ENCODE data around the gene RITA1.

RITA1 gene, protein sequence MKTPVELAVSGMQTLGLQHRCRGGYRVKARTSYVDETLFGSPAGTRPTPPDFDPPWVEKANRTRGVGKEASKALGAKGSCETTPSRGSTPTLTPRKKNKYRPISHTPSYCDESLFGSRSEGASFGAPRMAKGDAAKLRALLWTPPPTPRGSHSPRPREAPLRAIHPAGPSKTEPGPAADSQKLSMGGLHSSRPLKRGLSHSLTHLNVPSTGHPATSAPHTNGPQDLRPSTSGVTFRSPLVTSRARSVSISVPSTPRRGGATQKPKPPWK

DNA sequence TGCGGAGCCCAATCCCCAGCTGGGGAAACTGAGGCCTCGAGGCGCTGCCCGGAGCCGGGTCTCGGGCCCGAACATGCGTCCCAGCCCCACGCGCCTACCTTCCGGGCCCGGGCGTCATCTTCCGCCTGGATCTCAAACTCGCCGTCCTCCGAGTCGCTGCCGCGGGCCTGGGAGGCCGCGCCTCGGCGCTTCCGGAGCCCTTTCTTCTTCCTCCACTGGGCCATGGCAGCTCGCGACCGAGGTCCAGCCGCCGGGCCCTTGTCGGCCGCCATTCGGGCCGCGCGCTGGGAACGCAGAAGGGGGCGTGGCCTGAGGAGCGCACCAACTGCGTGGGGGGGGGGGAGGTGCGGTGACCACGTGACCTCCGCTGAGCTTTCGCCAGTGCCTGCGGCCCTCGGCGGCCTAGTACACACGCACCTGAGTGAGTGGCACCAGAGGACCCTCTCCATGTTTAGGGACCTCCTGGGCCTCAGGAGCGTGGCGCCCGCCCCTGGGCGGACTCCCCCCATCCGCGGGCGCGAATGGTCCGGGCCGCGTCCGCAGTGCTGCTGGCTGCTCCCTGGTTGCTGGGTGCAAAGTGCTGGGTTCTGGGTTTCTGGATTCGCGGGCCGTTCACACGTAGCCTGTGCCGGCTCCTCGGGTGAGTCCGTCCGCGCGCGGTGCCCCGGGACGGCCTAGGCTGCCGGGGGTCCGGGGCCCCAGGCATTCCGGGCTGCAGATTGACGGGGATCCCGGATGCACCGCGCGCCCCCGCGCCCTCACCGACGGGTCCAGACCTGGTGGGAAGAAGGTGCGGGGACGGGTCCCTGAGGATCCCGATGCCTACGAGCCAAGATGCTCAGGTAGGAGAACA is at the start of gene RITA1, which contains the start of gene DDX54:
Gene RITA1 (plus strand): TSS at position 542 of the 853 bp plus-strand sequence. CDS start 1,026 bp downstream, outside the sequence.
Gene DDX54 (minus strand): TSS at position 299 of the 853 bp plus-strand sequence. CDS start 27 bp downstream, at position 272.
- H3K4me3 ChIP-seq (ENCODE audit: low read depth, low read length): peak within 1 kb of the TSS; percentile 96
- H3K9me3 ChIP-seq (ENCODE audit: severe bottlenecking): no peaks in the 10 kb centered on the region
- H3K36me3 ChIP-seq: peaks cover 41% of the 10 kb centered on the region
- H3K27ac ChIP-seq: peak within 1 kb of the TSS; percentile 93
- H3K27me3 ChIP-seq (ENCODE audit: insufficient read depth, low read depth, severe bottlenecking): no peaks in the 10 kb centered on the region
- TF ChIP-seq, protein P1, sequence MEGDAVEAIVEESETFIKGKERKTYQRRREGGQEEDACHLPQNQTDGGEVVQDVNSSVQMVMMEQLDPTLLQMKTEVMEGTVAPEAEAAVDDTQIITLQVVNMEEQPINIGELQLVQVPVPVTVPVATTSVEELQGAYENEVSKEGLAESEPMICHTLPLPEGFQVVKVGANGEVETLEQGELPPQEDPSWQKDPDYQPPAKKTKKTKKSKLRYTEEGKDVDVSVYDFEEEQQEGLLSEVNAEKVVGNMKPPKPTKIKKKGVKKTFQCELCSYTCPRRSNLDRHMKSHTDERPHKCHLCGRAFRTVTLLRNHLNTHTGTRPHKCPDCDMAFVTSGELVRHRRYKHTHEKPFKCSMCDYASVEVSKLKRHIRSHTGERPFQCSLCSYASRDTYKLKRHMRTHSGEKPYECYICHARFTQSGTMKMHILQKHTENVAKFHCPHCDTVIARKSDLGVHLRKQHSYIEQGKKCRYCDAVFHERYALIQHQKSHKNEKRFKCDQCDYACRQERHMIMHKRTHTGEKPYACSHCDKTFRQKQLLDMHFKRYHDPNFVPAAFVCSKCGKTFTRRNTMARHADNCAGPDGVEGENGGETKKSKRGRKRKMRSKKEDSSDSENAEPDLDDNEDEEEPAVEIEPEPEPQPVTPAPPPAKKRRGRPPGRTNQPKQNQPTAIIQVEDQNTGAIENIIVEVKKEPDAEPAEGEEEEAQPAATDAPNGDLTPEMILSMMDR (IDR thresholded peaks at IDR 0.05; ENCODE audit: low read depth, low read length): no peak
- peak; percentile 89 for DNase-seq

DNA sequence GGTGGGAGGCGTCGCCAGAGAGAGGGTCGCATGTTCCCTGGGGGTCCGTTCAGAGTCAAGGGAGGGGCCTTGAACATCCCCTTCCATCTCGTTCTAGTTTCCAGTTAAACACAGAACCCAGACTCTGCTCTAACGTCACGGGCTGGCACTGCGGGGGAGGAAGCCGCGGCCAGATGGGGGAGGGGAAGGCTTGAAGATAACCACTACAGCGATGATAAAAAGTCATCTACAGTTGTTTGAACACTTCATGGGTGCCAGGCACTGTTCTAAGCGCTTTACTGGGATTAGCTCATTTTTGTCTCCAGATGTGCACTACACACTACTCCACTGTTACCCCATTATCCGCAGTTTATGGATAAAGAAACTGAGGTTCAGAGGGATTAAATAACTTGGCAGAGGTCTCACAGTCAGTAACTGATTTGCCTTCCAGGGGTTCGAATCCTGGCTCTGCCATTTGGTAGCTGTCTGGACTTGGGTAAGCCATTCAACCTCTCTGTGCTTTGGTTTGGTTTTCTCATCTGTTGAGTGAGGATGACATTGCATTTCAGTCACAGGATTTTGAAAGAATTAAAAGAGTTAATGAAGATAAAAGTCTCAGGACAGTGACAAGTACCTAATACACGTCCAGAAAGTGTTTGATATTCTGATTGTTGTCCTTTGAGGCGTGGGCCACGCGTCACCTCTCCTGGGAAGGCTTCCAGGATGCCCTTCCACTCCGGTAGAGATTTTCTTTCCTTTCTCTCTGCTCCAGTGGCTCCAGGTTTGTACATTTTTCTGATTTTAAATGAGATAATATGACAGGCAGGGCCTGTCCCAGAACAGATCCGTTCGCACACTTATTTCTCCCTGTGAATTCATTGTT is 49.2 kb upstream of the RITA1 start:
- Histone ChIP-seq H3K36me3 (no peaks in the 10 kb centered on the region), H3K27ac (no peak overlapping the region), H3K27me3 (ENCODE audit: insufficient read depth, low read depth, severe bottlenecking) (no peaks in the 10 kb centered on the region), H3K9me3 (ENCODE audit: severe bottlenecking) (no peaks in the 10 kb centered on the region), H3K4me3 (ENCODE audit: low read depth, low read length) (no peak overlapping the region)
- TF ChIP-seq, protein P1 (IDR thresholded peaks at IDR 0.05; ENCODE audit: low read depth, low read length): no peak
- no peak for DNase-seq

DNA sequence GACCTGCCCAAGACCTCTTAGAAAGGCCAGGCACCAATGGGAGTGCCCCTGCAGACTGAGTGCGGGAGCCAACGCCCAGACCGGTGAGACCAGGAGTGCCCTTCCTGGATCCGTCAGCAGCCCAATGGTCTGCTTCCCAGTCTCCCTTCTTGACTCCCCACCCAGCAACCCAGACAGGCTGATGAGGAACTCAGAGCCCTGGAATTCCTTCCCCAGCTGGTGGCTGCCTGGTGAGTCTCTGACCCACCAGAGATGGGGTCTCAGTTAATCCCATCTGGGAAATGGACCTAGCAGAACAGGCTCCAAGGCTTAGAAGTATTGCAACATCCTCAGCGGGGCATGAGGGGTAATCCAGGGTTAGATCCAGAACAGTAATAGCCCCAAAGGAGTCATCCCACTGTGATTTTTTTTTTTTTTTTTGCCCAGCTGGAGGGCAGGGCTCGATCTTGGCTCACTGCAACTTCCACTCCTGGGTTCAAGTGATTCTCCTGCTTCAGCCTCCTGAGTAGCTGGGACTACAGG is 48.5 kb upstream of the RITA1 start:
- DNase-seq: no peak
- H3K36me3 ChIP-seq: no peaks in the 10 kb centered on the region
- H3K4me3 ChIP-seq (ENCODE audit: low read depth, low read length): no peak overlapping the region
- no peaks in the 10 kb centered on the region for H3K9me3 ChIP-seq (ENCODE audit: severe bottlenecking)
- no peak overlapping the region for H3K27ac ChIP-seq
- TF ChIP-seq, protein P1 (IDR thresholded peaks at IDR 0.05; ENCODE audit: low read depth, low read length): no peak
- no peaks in the 10 kb centered on the region for H3K27me3 ChIP-seq (ENCODE audit: insufficient read depth, low read depth, severe bottlenecking)

DNA sequence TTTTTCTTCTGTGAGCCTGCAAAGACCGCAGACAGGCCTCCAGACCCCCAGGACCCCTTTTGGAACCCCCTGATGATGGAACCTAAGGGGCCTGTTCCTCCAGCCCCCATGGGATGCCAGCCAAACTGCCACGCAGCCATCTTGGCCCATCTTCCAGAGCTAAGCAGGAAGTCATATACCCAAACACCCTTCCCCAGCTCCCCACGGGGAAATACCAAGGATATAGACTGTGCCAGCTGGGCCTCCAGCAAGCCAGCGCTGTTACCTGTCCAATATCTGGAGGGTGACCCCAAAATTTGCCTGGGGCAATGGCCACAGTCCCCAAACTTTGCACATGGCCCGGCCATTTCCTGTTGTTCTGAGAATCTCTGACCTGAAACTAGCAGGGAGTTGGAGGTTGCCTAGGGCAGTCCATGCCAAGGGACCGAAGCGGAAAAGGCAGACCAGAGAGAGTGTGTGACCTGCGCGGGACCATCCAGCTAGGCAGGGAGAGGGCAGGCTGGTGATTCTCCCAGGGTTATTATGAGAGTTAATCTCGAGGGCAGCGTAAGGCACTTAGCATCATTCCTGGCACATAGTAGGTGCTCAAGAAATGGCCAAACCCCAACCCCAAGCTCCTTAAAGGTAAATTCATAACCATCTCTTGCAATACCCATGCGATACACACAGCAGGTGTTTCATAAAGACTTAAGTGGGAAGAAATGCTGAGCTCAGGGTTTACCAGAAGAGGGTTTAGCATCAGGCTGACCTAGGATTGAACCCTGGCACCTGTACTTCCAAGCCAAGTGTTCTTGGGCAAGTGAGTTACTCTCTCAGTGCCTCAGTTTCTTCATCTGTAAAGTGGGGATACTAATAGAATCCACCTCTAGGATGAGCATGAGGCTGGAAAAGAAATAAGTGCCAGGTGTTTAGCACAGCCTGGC is 47.4 kb upstream of the RITA1 start:
- no peak for DNase-seq
- Histone ChIP-seq H3K27ac (no peak overlapping the region), H3K36me3 (no peaks in the 10 kb centered on the region), H3K4me3 (ENCODE audit: low read depth, low read length) (no peak overlapping the region), H3K27me3 (ENCODE audit: insufficient read depth, low read depth, severe bottlenecking) (no peaks in the 10 kb centered on the region), H3K9me3 (ENCODE audit: severe bottlenecking) (no peaks in the 10 kb centered on the region)
- TF ChIP-seq, protein P1 (IDR thresholded peaks at IDR 0.05; ENCODE audit: low read depth, low read length): no peak
